Germinal center (tissue), 1 donor: ENCODE data around the gene STRIP1.

Experiments used
- DNase-seq: peaks from one replicate; pipeline ENCODE4 v3.0.0; 2012; ENCODE audit warnings: mixed read lengths, low spot score

The STRIP1 gene

DNA sequence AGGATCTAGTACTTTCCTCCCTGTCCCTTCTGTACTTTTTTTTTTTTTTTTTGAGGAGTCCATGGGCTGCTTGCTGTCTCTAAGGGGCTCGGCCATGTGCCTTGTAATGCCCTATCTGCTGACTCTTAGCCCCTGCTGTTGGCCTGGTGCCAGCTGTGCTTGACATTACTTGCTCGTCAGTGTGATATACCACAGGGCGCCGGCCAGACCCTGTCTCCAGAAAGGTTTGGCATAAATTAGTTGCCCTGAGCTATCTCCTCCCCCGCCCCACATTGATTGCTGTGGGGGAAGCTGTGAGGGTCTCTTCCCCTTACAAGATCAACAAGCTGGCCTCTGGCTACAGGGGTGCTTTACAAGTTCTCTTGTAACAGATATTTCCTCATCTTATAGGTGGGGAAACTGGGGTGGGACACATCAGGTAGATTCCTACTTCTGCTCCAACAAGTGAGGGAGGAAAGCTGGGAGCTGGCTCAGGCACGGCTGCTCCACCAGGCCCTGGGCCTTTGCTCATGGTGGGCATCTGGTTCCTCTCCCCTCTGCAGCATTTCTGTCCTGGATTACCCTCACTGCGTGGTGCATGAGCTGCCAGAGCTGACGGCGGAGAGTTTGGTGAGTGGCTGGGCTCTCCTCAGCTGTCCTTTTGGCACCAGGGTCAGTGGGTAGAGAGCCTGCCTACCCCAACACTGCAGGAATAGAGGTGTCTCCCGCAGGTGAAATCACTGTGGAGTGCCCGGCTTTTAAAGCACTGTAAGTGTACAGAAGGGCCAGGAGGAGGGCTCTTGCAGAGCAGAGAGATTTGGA lies 15.6 kb downstream of the STRIP1 start:
- DNase-seq = no peak

DNA sequence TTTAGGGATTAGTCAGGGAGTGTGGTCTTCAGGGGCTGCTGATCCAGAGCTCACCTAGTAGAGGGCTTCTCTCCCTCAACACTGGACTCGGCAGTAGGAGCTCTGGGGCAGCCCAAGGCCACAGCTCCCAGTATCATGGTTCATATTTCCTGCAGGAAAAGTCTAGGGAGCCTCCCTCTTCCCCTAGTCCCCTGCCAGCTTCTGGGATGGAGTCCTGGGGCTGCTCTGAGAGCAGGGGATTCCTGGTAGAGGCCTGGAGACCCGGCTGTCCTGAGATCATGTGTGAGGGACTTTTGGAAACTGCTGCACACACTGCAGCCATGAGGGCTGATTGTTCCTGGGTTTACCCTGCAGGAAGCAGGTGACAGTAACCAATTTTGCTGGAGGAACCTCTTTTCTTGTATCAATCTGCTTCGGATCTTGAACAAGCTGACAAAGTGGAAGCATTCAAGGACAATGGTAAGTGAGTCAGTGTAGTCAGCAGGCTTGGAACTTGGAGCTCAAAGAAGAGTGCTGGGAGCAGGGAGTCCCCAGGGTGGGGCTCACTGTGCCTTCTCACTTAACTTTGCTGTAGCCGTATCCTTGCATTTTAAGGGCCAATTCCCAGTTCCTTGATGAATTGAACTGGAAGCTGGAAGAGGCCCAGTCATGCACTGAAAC lies 16.3 kb downstream of the STRIP1 start:
- DNase-seq = no peak

DNA sequence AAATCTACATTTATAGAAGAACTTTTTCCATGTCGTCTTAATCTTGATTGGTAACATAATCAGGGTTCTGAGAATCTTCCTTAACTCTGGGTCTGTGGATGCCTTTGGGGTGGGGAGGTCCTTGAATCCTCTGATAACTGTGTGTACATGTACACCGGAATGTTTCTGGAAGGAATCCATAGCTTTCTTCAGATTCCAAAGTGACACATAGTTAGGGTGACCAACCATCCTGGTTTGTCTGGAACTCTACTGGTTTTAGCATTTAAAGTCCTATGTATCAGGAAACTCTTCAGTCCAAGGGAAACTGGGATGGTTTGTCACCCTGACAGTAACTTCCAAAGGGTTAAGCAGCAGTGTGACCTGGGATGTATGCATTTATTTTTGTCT lies 16.8 kb downstream of the STRIP1 start:
- DNase-seq = no peak

DNA sequence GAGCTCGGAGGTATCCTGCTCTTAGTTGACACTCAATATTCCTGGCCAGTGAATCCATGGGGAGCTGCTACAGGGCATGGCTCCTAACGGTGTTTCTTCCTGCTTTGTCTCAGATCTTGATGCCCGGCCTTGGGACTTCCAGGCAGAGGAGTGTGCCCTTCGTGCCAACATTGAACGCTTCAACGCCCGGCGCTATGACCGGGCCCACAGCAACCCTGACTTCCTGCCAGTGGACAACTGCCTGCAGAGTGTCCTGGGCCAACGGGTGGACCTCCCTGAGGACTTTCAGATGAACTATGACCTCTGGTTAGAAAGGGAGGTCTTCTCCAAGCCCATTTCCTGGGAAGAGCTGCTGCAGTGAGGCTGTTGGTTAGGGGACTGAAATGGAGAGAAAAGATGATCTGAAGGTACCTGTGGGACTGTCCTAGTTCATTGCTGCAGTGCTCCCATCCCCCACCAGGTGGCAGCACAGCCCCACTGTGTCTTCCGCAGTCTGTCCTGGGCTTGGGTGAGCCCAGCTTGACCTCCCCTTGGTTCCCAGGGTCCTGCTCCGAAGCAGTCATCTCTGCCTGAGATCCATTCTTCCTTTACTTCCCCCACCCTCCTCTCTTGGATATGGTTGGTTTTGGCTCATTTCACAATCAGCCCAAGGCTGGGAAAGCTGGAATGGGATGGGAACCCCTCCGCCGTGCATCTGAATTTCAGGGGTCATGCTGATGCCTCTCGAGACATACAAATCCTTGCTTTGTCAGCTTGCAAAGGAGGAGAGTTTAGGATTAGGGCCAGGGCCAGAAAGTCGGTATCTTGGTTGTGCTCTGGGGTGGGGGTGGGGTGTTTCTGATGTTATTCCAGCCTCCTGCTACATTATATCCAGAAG lies 19.4 kb downstream of the STRIP1 start:
- peak; percentile 67 for DNase-seq

DNA sequence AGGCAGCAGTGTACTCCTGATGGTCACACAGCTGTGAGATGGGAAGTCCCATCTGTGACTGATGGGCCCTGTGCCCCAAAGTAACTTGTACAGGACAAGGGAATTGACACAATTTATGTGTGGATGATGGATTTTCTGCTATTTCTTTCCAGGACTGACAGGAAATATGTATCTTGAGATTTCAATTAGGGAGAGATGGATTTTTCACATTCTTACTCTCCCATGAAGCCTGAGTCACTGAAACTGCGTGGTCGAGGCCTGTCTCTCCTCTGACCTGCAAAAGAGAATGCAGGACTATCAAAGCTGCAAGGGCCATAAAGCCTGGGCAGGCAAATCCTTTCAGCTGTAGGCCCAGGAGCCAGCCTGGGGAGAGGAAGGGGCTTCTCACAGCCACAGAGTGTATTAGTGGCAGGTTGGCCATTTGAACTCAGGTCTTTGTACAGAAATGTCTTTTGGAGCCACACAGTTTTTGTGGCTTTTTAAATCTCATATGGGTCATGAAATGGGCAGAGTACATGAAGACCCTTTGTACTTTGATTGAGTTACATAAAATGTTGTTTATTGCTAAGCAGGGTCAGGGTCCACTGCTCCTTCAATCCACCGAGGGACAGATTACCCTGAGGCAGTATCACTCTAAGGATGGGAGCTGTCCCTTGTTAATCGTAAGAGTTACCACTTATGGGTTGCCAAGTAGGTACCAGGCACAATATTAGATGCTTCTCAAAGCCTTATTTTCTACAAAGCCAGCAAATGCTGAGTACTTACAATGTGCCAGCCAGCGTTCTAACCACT lies 21.3 kb downstream of the STRIP1 start:
- DNase-seq = no peak

DNA sequence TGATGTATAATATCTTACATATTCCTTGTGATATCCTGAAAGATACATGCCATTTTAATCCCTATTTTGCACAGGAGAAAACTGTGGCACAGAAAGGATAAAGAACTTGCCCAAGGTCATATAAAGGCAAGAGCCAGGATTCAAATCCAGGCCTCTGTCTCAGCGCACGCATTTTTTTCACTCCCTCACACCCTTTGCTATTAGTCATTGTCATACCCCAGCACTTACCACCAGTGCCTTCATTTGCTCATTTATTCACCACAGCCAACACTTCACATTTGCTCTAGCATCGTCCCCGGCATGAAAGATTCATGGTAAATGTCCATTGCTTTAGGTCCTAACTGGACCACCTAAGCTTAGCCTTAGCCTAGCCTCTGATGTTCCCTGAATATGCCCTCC lies 21.9 kb downstream of the STRIP1 start:
- no peak for DNase-seq

DNA sequence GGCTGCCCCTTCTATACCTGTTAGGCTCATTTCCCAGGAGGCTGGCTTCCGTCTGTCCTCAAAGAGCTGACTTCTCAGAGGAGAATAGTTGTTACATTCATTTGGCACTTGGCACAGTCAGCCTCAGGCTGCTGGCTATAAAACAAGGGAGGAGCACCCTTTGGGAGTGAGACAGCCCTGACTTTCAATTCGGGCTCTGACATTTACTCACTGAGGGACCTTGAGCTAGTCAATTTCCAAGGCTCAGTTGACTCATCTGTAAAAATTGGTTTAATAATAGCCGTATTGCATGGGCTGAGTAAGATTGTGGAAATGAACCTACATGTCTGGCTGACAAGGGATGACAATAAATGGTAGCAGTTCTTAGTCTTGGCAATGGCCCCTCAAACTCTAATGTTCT lies 22.4 kb downstream of the STRIP1 start:
- no peak for DNase-seq

DNA sequence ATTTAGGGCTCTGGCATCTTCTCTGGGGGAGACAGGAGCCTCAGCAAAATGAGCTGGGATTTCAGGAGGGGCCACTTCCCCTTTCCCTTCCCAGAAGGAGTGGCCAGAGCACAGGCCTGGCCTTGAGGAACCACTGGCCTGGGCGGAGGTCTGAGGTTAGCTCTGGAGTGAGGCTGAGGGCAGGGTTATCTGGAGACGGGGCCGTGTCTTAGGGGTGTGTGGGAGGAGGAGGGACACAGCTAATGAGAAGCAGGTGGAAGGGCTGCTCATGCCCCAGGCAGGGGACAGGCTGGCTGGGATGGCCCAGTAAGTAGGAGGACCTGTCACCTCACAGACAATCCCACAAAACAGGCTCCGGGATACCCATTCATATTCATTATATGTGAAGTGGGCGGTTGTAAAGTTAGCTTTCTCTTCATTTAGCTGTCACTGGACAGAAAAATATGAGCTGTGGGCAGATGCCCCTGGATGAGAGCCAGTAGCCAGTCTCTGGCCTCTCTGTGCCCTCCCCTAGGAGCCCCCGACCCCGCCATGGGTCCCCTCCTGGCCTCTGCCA lies 23.6 kb downstream of the STRIP1 start:
- no peak for DNase-seq

DNA sequence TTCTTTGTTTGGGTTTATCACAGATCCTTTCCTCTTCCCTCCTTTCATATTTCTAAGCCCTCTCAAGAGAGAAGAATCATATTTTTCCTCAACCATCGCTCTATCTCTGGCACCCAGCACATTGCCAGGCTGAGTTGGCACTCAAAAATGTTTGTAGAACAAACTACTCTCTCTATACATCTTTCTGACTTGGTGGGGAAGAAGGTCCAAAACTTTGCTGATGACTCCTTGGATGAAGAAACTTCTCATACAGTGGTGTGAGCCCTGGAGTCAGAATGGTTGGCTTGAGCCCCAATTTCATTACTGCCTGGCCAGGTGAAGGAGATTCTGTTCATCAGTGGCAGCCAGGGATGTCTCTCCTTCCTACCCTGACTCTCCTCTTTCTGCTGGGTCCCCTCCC lies 24.2 kb downstream of the STRIP1 start:
- DNase-seq = no peak

DNA sequence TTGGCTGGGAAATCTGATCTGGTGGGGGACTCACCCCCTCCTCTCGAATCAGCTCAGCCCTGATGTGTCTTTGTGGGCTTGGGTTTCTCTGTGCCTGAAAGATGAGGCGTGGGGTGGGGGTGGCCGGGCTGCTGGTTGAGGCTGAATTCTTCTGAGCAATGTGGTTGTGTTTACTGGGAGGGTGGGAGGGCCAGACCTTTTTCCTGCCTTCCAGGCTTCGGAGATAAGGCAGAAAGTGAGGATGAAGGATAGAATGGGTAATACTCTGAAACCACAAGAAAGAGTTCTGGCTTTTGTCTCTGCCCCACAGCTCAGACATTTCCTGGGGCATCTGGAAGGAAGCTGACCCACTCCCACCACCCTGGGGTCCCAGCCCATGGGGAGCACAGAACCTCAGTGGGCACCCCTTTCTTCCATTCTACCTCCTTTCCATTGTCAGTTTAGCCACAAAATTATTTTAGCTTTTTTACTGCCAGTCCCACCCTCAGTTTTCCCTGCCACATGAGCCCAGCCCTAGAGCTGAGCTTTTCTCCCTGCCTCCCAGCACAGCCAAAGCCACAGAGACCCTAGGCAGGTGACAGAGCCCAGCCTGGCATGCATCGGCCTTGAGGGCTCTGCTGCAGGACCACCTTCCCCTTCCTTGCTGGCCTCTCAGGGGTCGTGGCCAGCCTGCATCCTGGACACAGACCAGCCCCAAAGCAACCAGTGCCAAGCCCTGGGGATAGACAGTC lies 24.9 kb downstream of the STRIP1 start:
- no peak for DNase-seq

DNA sequence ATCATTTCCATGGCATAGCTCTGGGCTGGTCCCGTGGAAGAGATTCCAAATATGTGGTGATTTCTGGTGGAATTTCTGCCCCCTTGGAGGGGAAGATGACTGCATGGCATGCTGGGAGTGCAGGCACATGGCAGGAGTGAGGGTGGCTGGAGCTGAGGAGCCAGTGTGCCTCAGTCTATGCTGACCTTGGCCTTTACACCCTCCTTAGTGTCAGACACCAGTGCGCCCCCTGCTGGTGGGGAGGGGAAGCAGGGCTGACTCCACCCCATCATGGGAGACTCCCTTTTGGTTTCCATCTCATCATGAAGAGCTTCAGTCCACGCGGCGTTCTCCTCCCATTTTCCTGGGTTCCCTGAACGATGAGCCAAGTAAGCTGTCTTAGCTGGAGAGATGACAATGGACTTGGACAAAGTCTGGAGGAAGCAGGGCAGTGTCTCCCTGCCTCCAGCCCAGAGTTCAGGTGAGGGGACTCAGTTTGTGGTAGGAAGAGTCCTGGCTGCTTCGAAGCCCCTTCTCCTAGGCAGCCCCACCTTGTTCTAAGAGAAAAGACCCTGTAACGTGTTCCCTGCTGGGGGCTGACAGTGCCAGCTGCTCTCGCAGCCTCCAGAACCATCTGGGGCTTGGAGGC lies 25.7 kb downstream of the STRIP1 start:
- peak; percentile 63 for DNase-seq

DNA sequence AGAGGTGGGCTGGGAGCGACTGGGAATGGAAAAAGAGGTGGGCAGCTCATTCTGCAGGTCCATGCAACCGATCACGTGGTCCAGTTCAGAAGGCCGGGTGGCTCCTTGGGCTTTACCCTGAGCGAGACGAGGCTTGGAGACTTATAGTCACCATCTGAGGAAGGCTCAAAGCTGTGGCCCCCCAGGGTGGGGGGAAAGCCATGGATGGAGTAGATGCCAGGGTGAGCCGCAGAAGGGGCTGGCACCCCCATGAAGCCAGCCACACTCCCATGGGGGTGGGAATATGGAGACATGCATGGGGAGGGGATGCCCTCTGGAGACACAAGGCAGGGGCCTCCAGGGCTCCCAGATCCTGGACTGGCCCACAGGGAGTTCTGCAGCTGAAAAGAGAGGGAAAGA lies 26.2 kb downstream of the STRIP1 start:
- no peak for DNase-seq

DNA sequence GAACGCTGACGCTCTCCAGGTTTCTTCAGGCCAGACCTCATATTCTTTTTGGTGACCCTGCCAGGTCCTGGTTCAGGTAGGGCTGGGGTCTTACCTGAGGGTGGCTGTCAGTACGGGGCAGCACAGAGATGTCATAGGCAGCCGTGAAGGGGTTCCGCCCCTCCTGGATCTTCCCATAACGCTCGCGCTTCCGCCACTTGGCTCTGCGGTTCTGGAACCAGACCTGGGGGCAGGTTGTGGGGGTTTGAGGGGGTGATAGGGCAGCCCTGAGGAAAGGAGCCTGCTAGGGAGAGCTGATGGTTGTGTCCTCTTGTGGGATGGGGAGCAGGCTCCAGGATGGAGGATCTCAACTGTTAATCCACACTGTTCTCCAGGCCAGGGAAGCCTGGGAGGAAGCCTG lies 26.9 kb downstream of the STRIP1 start:
- DNase-seq = no peak

DNA sequence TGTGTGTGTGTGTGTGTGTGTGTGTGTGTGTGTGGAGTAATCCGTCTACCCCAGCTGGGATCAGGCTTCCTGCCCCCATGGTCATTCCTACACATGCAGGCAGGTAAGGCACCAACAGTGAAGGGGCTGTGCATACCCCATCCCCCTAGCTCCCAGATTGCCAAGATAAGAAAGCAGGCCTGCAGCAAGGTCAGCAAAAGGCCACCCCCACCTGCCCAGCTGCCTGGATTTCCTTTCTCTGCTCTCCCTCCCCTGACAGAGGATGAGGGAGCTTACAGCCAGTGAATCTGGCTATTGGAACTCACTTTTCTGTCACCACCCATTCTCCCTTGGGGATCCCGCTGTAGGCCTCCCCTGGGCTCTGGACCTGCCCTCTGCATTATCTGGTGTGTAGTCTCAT lies 28.2 kb downstream of the STRIP1 start:
- no peak for DNase-seq

DNA sequence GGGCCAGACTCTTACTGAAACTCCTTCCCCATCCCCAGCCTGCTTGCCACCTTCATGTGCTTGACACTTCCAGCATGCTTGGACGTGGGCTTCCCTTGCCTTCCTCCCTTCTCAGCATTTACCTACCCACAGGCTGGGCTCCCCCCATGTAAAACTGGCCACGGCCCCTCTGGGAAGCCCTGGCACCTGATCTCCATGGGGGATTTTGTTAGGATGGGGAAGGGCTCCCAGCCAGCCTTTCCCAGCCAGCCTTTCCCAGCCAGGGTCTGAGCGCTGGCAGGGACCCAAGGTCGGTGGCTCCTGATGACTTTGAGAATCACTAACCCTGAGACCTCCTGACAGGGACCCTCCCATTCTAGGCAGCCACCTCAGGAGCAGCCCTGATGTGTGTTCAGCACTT lies 29.4 kb downstream of the STRIP1 start:
- no peak for DNase-seq

DNA sequence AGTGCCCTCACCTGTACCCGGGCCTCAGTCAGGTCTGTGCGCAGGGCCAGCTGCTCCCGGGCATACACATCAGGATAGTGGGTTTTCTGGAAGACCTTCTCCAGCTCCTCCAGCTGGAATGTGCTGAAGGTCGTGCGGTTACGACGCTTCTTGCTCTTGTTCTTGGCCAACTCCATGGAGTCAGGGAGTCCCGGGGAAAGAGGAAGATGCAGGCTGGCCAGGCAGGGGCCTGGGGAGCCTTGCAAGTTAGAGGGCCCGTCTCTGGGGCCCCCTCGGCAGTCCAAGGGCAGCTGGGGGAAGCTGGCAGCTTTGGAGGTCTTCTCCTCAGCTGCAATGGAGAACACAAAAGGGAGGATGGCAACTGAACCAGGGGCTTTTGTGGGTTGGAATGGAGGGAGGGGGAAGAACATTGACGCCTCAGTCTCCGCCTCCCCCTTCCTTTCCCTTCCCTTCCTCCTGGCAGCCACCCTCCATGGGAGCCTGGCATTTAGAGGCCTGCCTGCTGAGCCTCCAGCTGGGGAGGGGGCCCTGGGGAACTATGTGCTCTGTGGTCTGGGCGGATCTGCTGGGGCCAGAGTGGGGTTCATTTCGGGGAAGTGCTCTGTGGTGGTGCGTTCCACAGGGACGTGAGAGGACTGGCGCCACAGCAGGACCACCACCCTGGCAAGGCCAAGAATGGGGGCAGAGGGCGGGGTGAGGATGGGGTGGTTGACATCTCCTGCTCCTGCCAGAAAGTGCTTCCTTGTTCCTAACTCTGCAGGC lies 30.3 kb downstream of the STRIP1 start:
- no peak for DNase-seq

DNA sequence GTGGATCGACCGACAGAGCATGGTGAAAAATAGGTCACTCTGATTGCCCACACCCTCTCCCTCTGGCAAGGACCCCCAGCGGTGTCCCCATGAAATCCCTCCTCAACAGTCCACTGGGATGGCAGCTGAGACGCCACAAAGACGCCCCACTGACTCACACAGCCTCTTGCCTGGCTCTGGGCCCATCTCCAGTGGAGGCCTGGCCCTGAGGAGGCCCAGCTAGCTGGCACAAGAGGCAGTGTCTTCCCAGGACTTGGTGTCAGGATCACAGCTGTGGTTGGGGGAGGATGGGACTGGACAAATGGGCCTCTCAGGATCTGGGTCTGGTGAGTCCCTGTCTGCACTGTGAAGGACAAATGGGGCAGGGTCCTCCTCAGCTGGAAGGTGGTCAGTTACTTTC lies 31.4 kb downstream of the STRIP1 start:
- no peak for DNase-seq

DNA sequence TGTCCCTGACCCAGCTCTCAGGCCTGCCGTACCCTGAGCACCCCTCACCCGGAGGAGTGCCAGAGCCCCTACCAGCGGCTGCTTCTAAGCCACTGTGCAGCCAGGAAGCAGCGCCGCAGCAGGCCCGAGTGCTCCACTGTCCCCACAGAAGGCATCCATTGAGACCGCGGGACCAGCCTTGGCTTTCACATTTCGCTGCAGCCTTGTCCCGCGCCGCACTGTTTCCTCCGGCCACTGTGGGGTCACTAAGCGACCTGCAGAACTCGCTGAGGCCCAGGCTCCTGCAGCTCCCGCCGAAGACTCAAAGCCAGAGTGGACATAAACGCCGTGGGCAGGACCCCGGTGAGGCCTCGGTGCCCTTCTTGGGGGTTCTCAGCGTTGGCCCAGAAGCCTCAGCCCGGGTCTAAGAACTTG lies 33.1 kb downstream of the STRIP1 start:
- no peak for DNase-seq

DNA sequence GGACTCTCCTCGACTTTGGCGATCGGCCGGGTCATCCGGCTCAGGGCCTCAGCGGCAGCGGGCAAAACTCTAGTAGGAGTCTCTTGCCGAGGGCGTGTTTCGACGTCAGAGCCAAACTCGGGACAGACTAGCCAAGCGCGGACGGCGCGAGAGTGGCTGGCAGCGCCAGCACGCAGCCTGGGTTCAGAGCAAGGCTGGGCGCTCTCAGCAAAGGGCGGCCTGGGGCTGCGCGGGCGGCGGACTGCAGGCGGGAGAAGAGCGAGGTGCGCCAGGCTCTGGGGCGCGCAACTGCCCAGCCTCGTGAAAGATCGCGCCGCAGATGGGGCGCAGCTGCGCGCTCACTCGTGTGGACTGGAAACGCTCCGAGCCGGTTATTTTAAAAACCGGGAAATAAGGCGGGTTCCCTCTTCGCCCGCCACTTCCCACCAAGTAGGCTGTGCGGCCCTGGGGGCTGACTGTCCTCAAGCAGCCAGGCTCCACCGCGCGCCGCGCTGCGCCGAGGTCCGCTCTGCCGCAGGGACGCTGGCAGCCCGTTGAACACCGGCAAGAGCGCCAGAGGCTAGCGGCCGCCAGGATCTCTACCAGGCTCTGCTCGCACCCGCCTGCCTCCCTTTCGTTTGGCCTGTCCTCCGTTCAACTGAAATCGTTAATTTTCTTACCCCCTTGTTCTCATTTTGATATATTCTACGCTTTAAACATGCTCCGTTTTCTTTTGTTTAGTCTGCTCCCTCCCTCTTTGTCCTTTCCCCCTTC lies 33.6 kb downstream of the STRIP1 start:
- DNase-seq = no peak
